NCI-H226 (cell line): Measurements from ENCODE around the gene SLC25A18.
"Not testable (repeated sequence)": the region's sequence is repeated elsewhere in the genome, so short reads cannot be mapped to it uniquely, and the experiment has no call there.

Source experiments
- DNase-seq: peaks from one replicate; pipeline ENCODE4 v3.0.0-alpha.2; 2015

The SLC25A18 gene

GRCh38 chr22:17562906-17563870 lies at the start of gene SLC25A18:
TSS of gene SLC25A18 (plus strand) at chr22:17563498. CDS start at chr22:17579945, 16,447 bp downstream.
- DNase-seq = no peak

GRCh38 chr22:17513612-17514011 lies 49.7 kb upstream of the SLC25A18 start:
- DNase-seq = no peak

GRCh38 chr22:17514084-17514483 lies 49.2 kb upstream of the SLC25A18 start:
- no peak for DNase-seq

GRCh38 chr22:17518406-17518805 lies 44.9 kb upstream of the SLC25A18 start:
- DNase-seq = no peak

- DNase-seq = not testable (repeated sequence)
Measured at GRCh38 chr22:17521971-17522370, 41.3 kb upstream of the SLC25A18 start.

- DNase-seq = no peak
Measured at GRCh38 chr22:17523925-17524324, 39.4 kb upstream of the SLC25A18 start.

GRCh38 chr22:17536269-17536668 lies 27.0 kb upstream of the SLC25A18 start:
- no peak for DNase-seq

GRCh38 chr22:17537155-17537554 lies 26.1 kb upstream of the SLC25A18 start:
- no peak for DNase-seq

- DNase-seq = no peak
Measured at GRCh38 chr22:17540481-17540880, 22.8 kb upstream of the SLC25A18 start.

- no peak for DNase-seq
Measured at GRCh38 chr22:17541476-17541875, 21.8 kb upstream of the SLC25A18 start.

GRCh38 chr22:17542452-17542851 lies 20.8 kb upstream of the SLC25A18 start:
- DNase-seq = no peak

- DNase-seq = no peak
Measured at GRCh38 chr22:17548010-17548755, 15.1 kb upstream of the SLC25A18 start.

GRCh38 chr22:17548756-17549035 lies 14.6 kb upstream of the SLC25A18 start:
- DNase-seq = no peak

- no peak for DNase-seq
Measured at GRCh38 chr22:17549183-17549582, 14.1 kb upstream of the SLC25A18 start.

- no peak for DNase-seq
Measured at GRCh38 chr22:17549655-17550054, 13.6 kb upstream of the SLC25A18 start.

GRCh38 chr22:17552737-17553136 lies 10.6 kb upstream of the SLC25A18 start:
- DNase-seq = no peak

GRCh38 chr22:17554814-17555213 lies 8.5 kb upstream of the SLC25A18 start:
- no peak for DNase-seq

- no peak for DNase-seq
Measured at GRCh38 chr22:17559188-17559587, 4.1 kb upstream of the SLC25A18 start.

- no peak for DNase-seq
Measured at GRCh38 chr22:17563936-17564391, 666 bp downstream of the SLC25A18 start.

GRCh38 chr22:17566016-17566687 lies 2.9 kb downstream of the SLC25A18 start:
- not testable (repeated sequence) for DNase-seq

GRCh38 chr22:17566776-17567175 lies 3.5 kb downstream of the SLC25A18 start:
- no peak for DNase-seq

GRCh38 chr22:17569971-17570511 lies 6.7 kb downstream of the SLC25A18 start:
- DNase-seq = no peak
